PC-3 (cell line): ENCODE measurements around the gene CARD19. TPM values are rescaled to one million over a fixed set of nuclear protein-coding genes. Genes with fewer than 3 reads are reported as not detected.
"Not testable (repeated sequence)": the region's sequence is repeated elsewhere in the genome, so short reads cannot be mapped to it uniquely, and the experiment has no call there.

ENCODE experiments used
- ATAC-seq: fragments of 200-7000 bp; cut with Tn5 transposase; 2 replicates; pipeline ENCODE4 v1.9.1; 2020; ENCODE audit warnings: mild to moderate bottlenecking, moderate library complexity
- BruUV-seq: library from RNA; stranded (reverse); fragments of 400-500 nt; replicated peaks from 2 replicates; lab custom pipeline; 2021; lab: Mats Ljungman, UMichigan
- CTCF ChIA-PET: fragments of 300-600 bp; sonication (Branson Sonifier 250); formaldehyde crosslinking; loops from one replicate; lab custom pipeline; 2022; ENCODE audit warnings: antibody characterized with exemption; lab: Charles Lee
- POLR2A ChIA-PET: fragments of 300-600 bp; sonication (Branson Sonifier 250); formaldehyde crosslinking; loops from one replicate; lab custom pipeline; 2022; ENCODE audit warnings: antibody characterized with exemption; ENCODE audit not compliant: unreplicated experiment; lab: Charles Lee
- DNase-seq: peaks from one replicate; pipeline ENCODE4 v3.0.0-alpha.2; 2015
- H2AFZ ChIP-seq: fragments of 300-600 bp; sonication (generic); 2 replicates; pipeline ENCODE4 v1.6.0; 2016; ENCODE audit warnings: antibody characterized with exemption, low read length
- H3F3A ChIP-seq: fragments of 300-600 bp; sonication (generic); one replicate; pipeline ENCODE4 v1.6.0; 2017; ENCODE audit warnings: antibody characterized with exemption, low read length, control low read depth, mild to moderate bottlenecking; ENCODE audit not compliant: unreplicated experiment
- H3K27ac ChIP-seq: fragments of 300-600 bp; sonication (generic); 2 replicates; pipeline ENCODE4 v1.5.1; 2016; ENCODE audit warnings: mild to moderate bottlenecking, low read length
- H3K27me3 ChIP-seq: fragments of 300-600 bp; sonication (generic); 2 replicates; pipeline ENCODE4 v1.6.1; 2016; ENCODE audit warnings: low read length, mixed read lengths
- H3K36me3 ChIP-seq: fragments of 300-600 bp; sonication (generic); 2 replicates; pipeline ENCODE4 v1.6.1; 2016; ENCODE audit warnings: low read depth, mixed run types, low read length, mixed read lengths
- H3K4me1 ChIP-seq: fragments of 300-600 bp; sonication (generic); 2 replicates; pipeline ENCODE4 v1.5.1; 2016; ENCODE audit warnings: low read length; ENCODE audit not compliant: insufficient read depth
- H3K4me2 ChIP-seq: fragments of 300-600 bp; sonication (generic); 2 replicates; pipeline ENCODE4 v1.6.0; 2016; ENCODE audit warnings: low read length
- H3K4me3 ChIP-seq: fragments of 300-600 bp; sonication (generic); 2 replicates; pipeline ENCODE4 v1.5.1; 2016; ENCODE audit warnings: mild to moderate bottlenecking, low read length, mixed read lengths
- H3K79me2 ChIP-seq: fragments of 300-600 bp; sonication (generic); 2 replicates; pipeline ENCODE4 v1.6.1; 2017; ENCODE audit warnings: low read length, mixed read lengths
- H3K9ac ChIP-seq: fragments of 300-600 bp; sonication (generic); 2 replicates; pipeline ENCODE4 v1.6.0; 2016; ENCODE audit warnings: mild to moderate bottlenecking, low read length
- H3K9me2 ChIP-seq: fragments of 300-600 bp; sonication (generic); replicated peaks from 2 replicates; pipeline ENCODE4 v1.6.1; 2016; ENCODE audit warnings: mixed run types, low read length, mixed read lengths
- H3K9me3 ChIP-seq: fragments of 300-600 bp; sonication (generic); 2 replicates; pipeline ENCODE4 v1.6.1; 2016; ENCODE audit warnings: low read length, mixed read lengths
- H4K20me1 ChIP-seq: fragments of 300-600 bp; sonication (generic); 2 replicates; pipeline ENCODE4 v1.6.1; 2016; ENCODE audit warnings: low read length, mixed read lengths
- CTCF ChIP-seq: fragments of 300-600 bp; sonication (generic); conservative IDR thresholded peaks from 2 replicates; pipeline ENCODE4 v1.5.1; 2017; ENCODE audit warnings: antibody characterized with exemption, low read depth, mild to moderate bottlenecking, low read length
- EZH2 ChIP-seq: fragments of 300-600 bp; sonication (generic); IDR thresholded peaks from one replicate; pipeline ENCODE4 v1.6.1; 2017; ENCODE audit warnings: antibody characterized with exemption, mild to moderate bottlenecking, low read length; ENCODE audit not compliant: unreplicated experiment
- EZH2phosphoT487 ChIP-seq: fragments of 300-600 bp; sonication (generic); IDR thresholded peaks from 2 replicates; pipeline ENCODE4 v1.6.1; 2018; ENCODE audit warnings: mild to moderate bottlenecking, antibody characterized with exemption, low read length, borderline replicate concordance
- intact Hi-C: fragments of 100-400 bp; cut with micrococcal nuclease; formaldehyde crosslinking; loops from 2 replicates; pipeline ENCODE4 v1.9.0; 2023
- total RNA-seq: library from RNA; depleted of rRNA; stranded (reverse); fragments of >200 nt; gene quantifications from 2 replicates; pipeline ENCODE4 v1.2.3, GENCODE V29; 2014

The CARD19 gene
- total RNA-seq, 1 experiment from 2014 or later: 68.6 TPM

GRCh38 chr9:93116072-93116961 lies 20.3 kb downstream of the CARD19 start:
- no peak for ATAC-seq

GRCh38 chr9:93117521-93117920 lies 21.5 kb downstream of the CARD19 start:
- BruUV-seq, H3K9me2 ChIP-seq, H3K27ac ChIP-seq, CTCF ChIA-PET, H3F3A ChIP-seq, H3K4me3 ChIP-seq, H2AFZ ChIP-seq, H4K20me1 ChIP-seq, H3K79me2 ChIP-seq, H3K9me3 ChIP-seq, H3K27me3 ChIP-seq, DNase-seq, intact Hi-C loops, POLR2A ChIA-PET, H3K4me2 ChIP-seq, H3K9ac ChIP-seq, ATAC-seq, H3K36me3 ChIP-seq: not testable (repeated sequence)
- peaks cover 12% of the 10 kb centered on the region for H3K4me1 ChIP-seq

More at GRCh38 chr9:93116072-93116961, 20.3 kb downstream of the CARD19 start:
- no peaks in the 10 kb centered on the region for H3K79me2 ChIP-seq
- H3K9me3 ChIP-seq: no peaks in the 10 kb centered on the region
- no peak overlapping the region for H3K4me2 ChIP-seq
- no peak overlapping the region for H3K27ac ChIP-seq
- intact Hi-C loops: no loop called here
- ChIA-PET POLR2A (no interaction called here), CTCF (no interaction called here)
- no peak overlapping the region for H3K4me3 ChIP-seq
- H3K36me3 ChIP-seq: no peaks in the 10 kb centered on the region; the same call in 1 of the 2 replicates
- H2AFZ ChIP-seq: no peak overlapping the region
- H4K20me1 ChIP-seq: no peaks in the 10 kb centered on the region
- no peaks in the 10 kb centered on the region for H3F3A ChIP-seq
- no peak for DNase-seq
- H3K9ac ChIP-seq: no peak overlapping the region
- no peaks in the 10 kb centered on the region for H3K9me2 ChIP-seq
- H3K4me1 ChIP-seq: peaks cover 22% of the 10 kb centered on the region
- TF ChIP-seq CTCF (no peak), EZH2 (no peak), EZH2phosphoT487 (no peak)
- H3K27me3 ChIP-seq: no peaks in the 10 kb centered on the region
- no TSS peak for BruUV-seq

- CTCF ChIA-PET: no interaction called here
- Histone ChIP-seq H3K36me3 (no peaks in the 10 kb centered on the region; the same call in 1 of the 2 replicates), H4K20me1 (no peaks in the 10 kb centered on the region), H3K9me2 (no peaks in the 10 kb centered on the region), H3K4me1 (peaks cover 12% of the 10 kb centered on the region), H3K27me3 (no peaks in the 10 kb centered on the region), H2AFZ (no peak overlapping the region), H3K79me2 (no peaks in the 10 kb centered on the region), H3K4me2 (no peak overlapping the region), H3K9me3 (no peaks in the 10 kb centered on the region), H3K27ac (no peak overlapping the region), H3K9ac (no peak overlapping the region), H3F3A (no peaks in the 10 kb centered on the region), H3K4me3 (no peak overlapping the region)
- POLR2A ChIA-PET: no interaction called here
- intact Hi-C loops: no loop called here
- BruUV-seq: TSS peak; percentile 31
- DNase-seq (no peak), ATAC-seq (no peak)
- TF ChIP-seq EZH2phosphoT487 (no peak), EZH2 (no peak), CTCF (no peak)
Observed at GRCh38 chr9:93117924-93118862, 22.2 kb downstream of the CARD19 start.
